HCT116 (cell line): ENCODE results near the gene ARL11. TPM values are rescaled to one million over a fixed set of nuclear protein-coding genes. Genes with fewer than 3 reads are reported as not detected.
"Not testable (repeated sequence)": the region's sequence is repeated elsewhere in the genome, so short reads cannot be mapped to it uniquely, and the experiment has no call there.

Experiments used
- ATAC-seq: fragments of 200-7000 bp; cut with Tn5 transposase; 2 replicates; pipeline ENCODE4 v1.9.1; 2020; ENCODE audit warnings: mild to moderate bottlenecking, moderate library complexity
- BruUV-seq: library from RNA; stranded (reverse); fragments of 400-500 nt; replicated peaks from 2 replicates; lab custom pipeline; 2021; lab: Mats Ljungman, UMichigan
- CTCF ChIA-PET: fragments of 300-600 bp; sonication (Branson Sonifier 250); formaldehyde crosslinking; loops from one replicate; lab custom pipeline; 2021; ENCODE audit warnings: antibody characterized with exemption; lab: Charles Lee
- POLR2A ChIA-PET: fragments of 300-600, 350-600 bp; sonication (Branson Sonifier 250); formaldehyde crosslinking; loops from one replicate; lab custom pipeline; 2021; ENCODE audit warnings: antibody characterized with exemption; lab: Charles Lee
- RAD21 ChIA-PET, 2 experiments: fragments of 300-600 bp; sonication (Branson Sonifier 250); formaldehyde crosslinking; loops; one replicate each; lab custom pipeline; 2023; ENCODE audit warnings: low total read pairs in 2 of 2; ENCODE audit not compliant: uncharacterized antibody in 2 of 2, unreplicated experiment in 2 of 2, low non-redundant PET in 1 of 2; lab: Charles Lee
- DNase-seq: peaks from one replicate; pipeline ENCODE4 v3.0.0-alpha.2; 2010; ENCODE audit warnings: low read depth, low spot score
- H2AFZ ChIP-seq: fragments of 200-600 bp; shearing (Covaris generic), sonication (generic); 2 replicates; pipeline ENCODE4 v1.6.1; 2017; ENCODE audit warnings: low read depth, mixed run types, mixed read lengths, antibody characterized with exemption, low read length; ENCODE audit not compliant: poor library complexity, severe bottlenecking
- H3K27ac ChIP-seq: 2 replicates; pipeline ENCODE4 v1.5.1; 2012; ENCODE audit warnings: low read depth, low read length
- H3K27me3 ChIP-seq: fragments of 200-600 bp; sonication (generic); 2 replicates; pipeline ENCODE4 v1.6.1; 2016; ENCODE audit warnings: mixed run types, low read length, mixed read lengths; ENCODE audit not compliant: insufficient read depth
- H3K36me3 ChIP-seq, 2 experiments: fragments of 200-500 bp in 1 of 2; fragments of 200-600 bp in 1 of 2; sonication (Bioruptor generic) in 1 of 2; sonication (generic) in 1 of 2; 2 replicates each; pipeline versions ENCODE4 v1.5.1 to v1.6.1; 2014 to 2016; ENCODE audit warnings: low read length in 2 of 2, inconsistent platforms in 1 of 2, mixed read lengths in 1 of 2, mixed run types in 1 of 2; ENCODE audit not compliant: insufficient read depth in 2 of 2, control insufficient read depth in 1 of 2
- H3K4me1 ChIP-seq, 2 experiments: fragments of 200-600 bp in 1 of 2; sonication (generic) in 1 of 2; 2 replicates each; pipeline versions ENCODE4 v1.5.1 to v1.6.1; 2012 to 2017; ENCODE audit warnings: low read length in 2 of 2, inconsistent platforms in 1 of 2, mild to moderate bottlenecking in 1 of 2, mixed read lengths in 1 of 2, mixed run types in 1 of 2, moderate library complexity in 1 of 2; ENCODE audit not compliant: insufficient read depth in 2 of 2, control insufficient read depth in 1 of 2
- H3K4me2 ChIP-seq: fragments of 200-600 bp; sonication (generic); 2 replicates; pipeline ENCODE4 v1.6.1; 2017; ENCODE audit warnings: mixed run types, low read length, mixed read lengths
- H3K4me3 ChIP-seq, 2 experiments: fragments of 200-600 bp in 1 of 2; sonication (generic) in 1 of 2; replicated peaks in 1 of 2; 2 replicates each; pipeline ENCODE4 v1.5.1; 2011 to 2016; ENCODE audit warnings: low read length in 2 of 2, control low read depth in 1 of 2, low read depth in 1 of 2, mild to moderate bottlenecking in 1 of 2, mixed read lengths in 1 of 2, mixed run types in 1 of 2
- H3K79me2 ChIP-seq: fragments of 200-600 bp; sonication (generic); 2 replicates; pipeline ENCODE4 v1.6.1; 2017; ENCODE audit warnings: mild to moderate bottlenecking, mixed run types, low read length, moderate library complexity, mixed read lengths; ENCODE audit not compliant: insufficient read depth
- H3K9ac ChIP-seq: fragments of 200-600 bp; sonication (generic); 2 replicates; pipeline ENCODE4 v1.6.1; 2016; ENCODE audit warnings: low read length, mixed read lengths
- H3K9me2 ChIP-seq: fragments of 200-600 bp; sonication (generic), shearing (Covaris generic); 2 replicates; pipeline ENCODE4 v1.6.1; 2017; ENCODE audit warnings: mixed run types, mild to moderate bottlenecking, moderate library complexity; ENCODE audit not compliant: insufficient read depth
- H3K9me3 ChIP-seq, 2 experiments: fragments of 200-500 bp in 1 of 2; fragments of 200-600 bp in 1 of 2; sonication (Bioruptor generic) in 1 of 2; sonication (generic) in 1 of 2; 2 replicates each; pipeline ENCODE4 v1.6.1; 2014 to 2017; ENCODE audit warnings: low read length in 2 of 2, mixed read lengths in 2 of 2, inconsistent platforms in 1 of 2, low read depth in 1 of 2, mild to moderate bottlenecking in 1 of 2, mixed run types in 1 of 2, moderate library complexity in 1 of 2; ENCODE audit not compliant: control insufficient read depth in 1 of 2, insufficient read depth in 1 of 2
- H4K20me1 ChIP-seq: fragments of 200-600 bp; sonication (generic), shearing (Covaris generic); 2 replicates; pipeline ENCODE4 v1.6.1; 2017; ENCODE audit warnings: mixed run types, mild to moderate bottlenecking, moderate library complexity; ENCODE audit not compliant: insufficient read depth
- ELF1 ChIP-seq: IDR thresholded peaks from 2 replicates; pipeline ENCODE4 v1.6.1; 2012; ENCODE audit warnings: low read depth, borderline replicate concordance
- EZH2phosphoT487 ChIP-seq: fragments of 200-600 bp; IDR thresholded peaks from 2 replicates; pipeline ENCODE4 v1.6.1; 2018; ENCODE audit warnings: antibody characterized with exemption, borderline replicate concordance
- JUND ChIP-seq: IDR thresholded peaks from 2 replicates; pipeline ENCODE4 v1.6.1; 2012
- POLR2AphosphoS5 ChIP-seq: IDR thresholded peaks from 2 replicates; pipeline ENCODE4 v1.6.1; 2011; ENCODE audit warnings: mild to moderate bottlenecking, low read depth, low read length, moderate library complexity
- TCF7L2 ChIP-seq: IDR thresholded peaks from 2 replicates; pipeline ENCODE4 v1.7.0; 2011; ENCODE audit warnings: borderline replicate concordance, inconsistent platforms; ENCODE audit not compliant: insufficient read depth, insufficient read length; ENCODE audit errors: extremely low read depth
- YY1 ChIP-seq: IDR thresholded peaks from 2 replicates; pipeline ENCODE4 v1.6.1; 2011; ENCODE audit warnings: low read length, low read depth, moderate library complexity, mild to moderate bottlenecking; ENCODE audit not compliant: insufficient replicate concordance; ENCODE audit errors: extremely low read depth
- ZBTB33 ChIP-seq: IDR thresholded peaks from 2 replicates; pipeline ENCODE4 v1.6.1; 2011; ENCODE audit warnings: mild to moderate bottlenecking, low read length, moderate library complexity; ENCODE audit not compliant: insufficient replicate concordance; ENCODE audit errors: extremely low read depth
- ZNF274 ChIP-seq: fragments of 200-500 bp; sonication (Bioruptor generic); IDR thresholded peaks from 2 replicates; pipeline ENCODE4 v1.6.1; 2014; ENCODE audit warnings: mild to moderate bottlenecking, low read depth, low read length, inconsistent platforms
- intact Hi-C: fragments of 100-400 bp; cut with micrococcal nuclease; formaldehyde crosslinking; loops from 2 replicates; pipeline ENCODE4 v1.10.0; 2022
- total RNA-seq: library from RNA; stranded (reverse); gene quantifications from one replicate; pipeline ENCODE4 v1.2.1, GENCODE V29; 2021; ENCODE audit not compliant: unreplicated experiment

Gene ARL11
- total RNA-seq, 1 experiment from 2014 or later = not detected

DNA sequence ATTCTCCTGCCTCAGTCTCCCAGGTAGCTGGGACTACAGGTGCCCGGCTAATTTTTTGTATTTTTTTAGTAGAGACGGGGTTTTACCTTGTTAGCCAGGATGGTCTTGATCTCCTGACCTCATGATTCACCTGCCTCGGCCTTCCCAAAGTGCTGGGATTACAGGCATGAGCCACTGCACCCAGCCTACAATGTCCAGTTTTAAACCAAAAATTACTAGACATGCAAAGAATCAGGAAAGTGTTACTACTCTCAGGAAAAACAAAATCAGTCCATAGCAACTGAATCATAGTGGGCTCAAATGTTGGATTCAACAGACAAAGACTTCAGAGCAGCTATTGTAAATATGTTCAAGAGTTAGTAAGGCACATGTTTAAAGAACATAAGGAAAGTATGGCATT lies 16.3 kb upstream of the ARL11 start:
- CTCF ChIA-PET = interaction anchor here (1.1 kb wide), 1 partner anchor 58 kb away, joined by 3 read pairs; no protein-coding TSS in a partner anchor
- H3K79me2 ChIP-seq, H3K4me3 ChIP-seq, RAD21 ChIA-PET, H3K4me1 ChIP-seq, H2AFZ ChIP-seq, H3K27ac ChIP-seq, ATAC-seq, H3K9ac ChIP-seq, intact Hi-C loops, H3K4me2 ChIP-seq, BruUV-seq, H4K20me1 ChIP-seq, DNase-seq, H3K27me3 ChIP-seq, POLR2A ChIA-PET, H3K9me2 ChIP-seq, H3K36me3 ChIP-seq, H3K9me3 ChIP-seq: not testable (repeated sequence)

- Histone ChIP-seq H3K4me2 (no peak overlapping the region), H3K4me1 (no peaks in the 10 kb centered on the region), H3K9ac (no peak overlapping the region), H3K27ac (no peak overlapping the region), H3K9me2 (no peaks in the 10 kb centered on the region), H3K27me3 (no peaks in the 10 kb centered on the region), H2AFZ (no peak overlapping the region), H3K9me3 (no peaks in the 10 kb centered on the region), H3K4me3 (no peak overlapping the region), H3K79me2 (no peaks in the 10 kb centered on the region), H4K20me1 (no peaks in the 10 kb centered on the region), H3K36me3 (no peaks in the 10 kb centered on the region)
- ChIA-PET CTCF (no interaction called here), RAD21 (no interaction called here), POLR2A (no interaction called here)
- no peak for ATAC-seq
- no peak for DNase-seq
- BruUV-seq = no TSS peak
- TF ChIP-seq TCF7L2 (no peak), JUND (no peak), ZNF274 (no peak), ELF1 (no peak), ZBTB33 (no peak), YY1 (no peak), POLR2AphosphoS5 (no peak), EZH2phosphoT487 (no peak)
- intact Hi-C loops = no loop called here
Observed at GRCh38 chr13:49615836-49616675, 12.3 kb upstream of the ARL11 start.
